GM19452 (cell line): Measurements from ENCODE around the gene CDKN2AIPNL.
"Not testable (repeated sequence)": the region's sequence is repeated elsewhere in the genome, so short reads cannot be mapped to it uniquely, and the experiment has no call there.

ENCODE experiments used
- ATAC-seq: cut with Tn5 transposase; IDR thresholded peaks from one replicate; pipeline ENCODE4 v1.9.1; 2021; ENCODE audit not compliant: unreplicated experiment

The CDKN2AIPNL gene

DNA sequence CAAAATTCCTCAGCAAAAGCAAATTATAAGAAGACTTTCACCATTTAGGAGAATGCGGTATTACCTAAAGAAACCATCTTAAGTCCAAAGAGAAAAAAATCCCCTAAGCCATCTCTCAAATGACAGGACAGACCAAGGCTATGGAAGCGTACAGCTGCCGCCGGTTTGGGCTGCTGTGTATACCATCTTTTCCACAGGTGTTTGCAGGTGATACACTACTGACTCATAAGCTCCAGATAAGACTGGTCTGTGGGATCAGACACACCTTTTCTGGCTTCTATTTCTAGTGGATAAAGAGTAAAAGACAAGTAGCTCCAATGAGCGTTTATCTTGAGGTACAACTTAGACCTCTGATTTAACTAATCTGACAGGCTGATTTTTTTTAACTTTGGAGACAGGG, 7.7 kb downstream of the CDKN2AIPNL start:
- no peak for ATAC-seq

- ATAC-seq, result no peak
Observed at GRCh38 chr5:134398609-134399155, 13.0 kb downstream of the CDKN2AIPNL start.

GRCh38 chr5:134397196-134397595, 14.5 kb downstream of the CDKN2AIPNL start:
- ATAC-seq, result no peak

DNA sequence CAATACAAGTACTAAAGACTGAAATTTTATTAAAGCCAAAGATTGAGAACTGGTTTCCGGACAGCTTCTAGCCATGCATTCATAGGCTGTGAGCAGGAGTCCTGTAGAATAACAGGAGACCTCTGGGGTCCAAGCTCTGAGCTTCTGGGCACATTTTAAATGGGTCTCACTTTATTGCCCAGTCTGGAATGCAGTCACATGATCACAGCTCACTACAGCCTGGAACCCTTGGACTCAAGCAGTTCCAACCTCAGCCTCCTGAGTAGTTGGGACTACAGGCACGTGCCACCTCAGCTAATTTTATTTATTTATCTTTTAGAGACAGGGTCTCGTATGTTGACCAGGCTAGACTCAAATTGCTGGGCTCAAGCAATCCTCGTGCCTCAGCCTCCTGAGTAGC, 15.4 kb downstream of the CDKN2AIPNL start:
- no peak for ATAC-seq

DNA sequence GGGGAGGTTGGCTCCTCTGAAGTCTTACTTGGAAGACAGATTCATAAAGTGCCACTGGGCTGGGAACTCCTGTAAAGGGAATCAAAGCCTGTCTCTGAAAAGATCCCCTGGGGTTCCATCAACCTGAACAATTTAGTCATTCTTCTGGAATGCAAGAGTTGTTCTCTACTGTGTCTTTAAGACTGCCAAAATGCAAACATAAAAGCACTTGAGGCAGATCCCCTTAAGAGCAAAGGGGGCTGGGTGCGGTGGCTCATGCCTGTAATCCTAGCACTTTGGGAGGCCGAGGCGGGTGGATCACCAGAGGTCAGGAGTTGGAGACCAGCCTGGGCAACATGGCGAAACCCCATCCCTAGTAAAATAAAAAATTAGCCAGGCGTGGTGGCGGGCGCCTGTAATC, 16.7 kb downstream of the CDKN2AIPNL start:
- ATAC-seq, result no peak

DNA sequence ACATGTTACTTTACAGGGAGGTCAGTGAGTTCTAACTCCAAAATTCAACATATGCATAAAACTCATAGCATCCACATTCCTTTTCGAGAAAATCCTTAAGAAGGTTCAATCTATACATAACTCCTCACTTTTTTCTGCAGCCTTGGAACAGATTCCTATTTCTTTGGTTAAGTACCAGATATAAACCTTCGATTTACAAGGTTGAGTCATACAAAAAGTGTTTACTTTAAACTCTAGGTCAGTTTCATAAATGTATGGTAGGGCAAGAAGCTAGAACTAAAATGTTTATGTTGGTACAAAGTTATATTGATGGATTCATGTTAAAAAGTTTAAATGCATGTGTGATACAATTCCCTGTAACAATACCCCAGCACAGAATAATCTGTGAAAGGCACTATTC, 19.4 kb downstream of the CDKN2AIPNL start:
- ATAC-seq, result no peak

- no peak for ATAC-seq
Observed at GRCh38 chr5:134387443-134387842, 24.2 kb downstream of the CDKN2AIPNL start.

GRCh38 chr5:134383980-134384697, 27.5 kb downstream of the CDKN2AIPNL start:
- ATAC-seq, result no peak

GRCh38 chr5:134382204-134382603, 29.5 kb downstream of the CDKN2AIPNL start:
- not testable (repeated sequence) for ATAC-seq

- no peak for ATAC-seq
Observed at GRCh38 chr5:134380346-134380745, 31.3 kb downstream of the CDKN2AIPNL start.

DNA sequence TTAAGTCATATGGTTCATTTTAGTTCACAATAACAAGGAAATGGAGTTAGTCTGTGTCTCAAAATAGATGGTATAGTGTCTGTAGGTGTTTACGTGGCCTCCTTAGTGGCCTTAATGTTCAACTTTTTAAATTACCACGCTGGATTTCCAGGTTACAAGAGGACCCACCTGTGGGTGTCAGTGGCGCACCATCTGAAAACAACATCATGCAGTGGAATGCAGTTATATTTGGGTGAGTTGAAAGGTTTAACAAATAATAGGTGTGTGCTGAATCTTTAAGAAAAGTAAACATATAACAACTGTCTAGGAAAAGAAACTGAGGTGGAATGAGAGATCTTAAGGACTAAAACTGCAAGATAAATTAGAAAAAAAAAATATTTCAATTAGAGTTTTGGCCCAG, 37.4 kb downstream of the CDKN2AIPNL start:
- no peak for ATAC-seq

- not testable (repeated sequence) for ATAC-seq
Observed at GRCh38 chr5:134373633-134374032, 38.0 kb downstream of the CDKN2AIPNL start.

DNA sequence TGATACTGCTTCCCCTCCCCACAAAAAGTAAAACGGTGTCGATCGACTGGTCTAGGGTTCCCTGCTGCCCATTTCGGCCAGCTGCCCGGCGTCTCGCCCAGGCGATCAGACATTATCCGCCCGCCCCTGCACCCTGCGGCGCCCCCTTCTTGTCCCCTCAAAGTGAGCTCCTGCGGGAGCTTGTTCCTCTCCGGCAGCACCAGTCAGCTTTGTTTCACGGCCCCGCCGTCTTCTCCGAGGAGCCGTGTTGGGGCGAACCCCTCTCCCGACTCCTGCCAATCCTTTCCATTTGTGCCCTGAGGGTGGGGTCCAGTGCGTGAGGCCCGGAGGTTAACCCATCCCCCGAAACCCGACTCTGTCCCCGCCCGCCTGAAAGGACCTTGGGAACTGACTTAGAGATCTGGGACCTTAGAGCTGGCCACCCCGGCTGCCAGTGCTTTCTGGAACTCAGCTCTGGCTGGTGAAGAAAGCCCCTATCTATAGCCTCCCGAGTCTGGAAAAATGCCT, 39.8 kb downstream of the CDKN2AIPNL start:
- ATAC-seq, result no peak

- ATAC-seq, result peak; percentile 75
Observed at GRCh38 chr5:134370871-134371833, 40.5 kb downstream of the CDKN2AIPNL start, which contains the start of gene UBE2B. Gene UBE2B (plus strand): TSS chr5:134371569. CDS start chr5:134371596, 27 bp downstream.

GRCh38 chr5:134370311-134370870, 41.3 kb downstream of the CDKN2AIPNL start:
- peak; percentile 10 for ATAC-seq

DNA sequence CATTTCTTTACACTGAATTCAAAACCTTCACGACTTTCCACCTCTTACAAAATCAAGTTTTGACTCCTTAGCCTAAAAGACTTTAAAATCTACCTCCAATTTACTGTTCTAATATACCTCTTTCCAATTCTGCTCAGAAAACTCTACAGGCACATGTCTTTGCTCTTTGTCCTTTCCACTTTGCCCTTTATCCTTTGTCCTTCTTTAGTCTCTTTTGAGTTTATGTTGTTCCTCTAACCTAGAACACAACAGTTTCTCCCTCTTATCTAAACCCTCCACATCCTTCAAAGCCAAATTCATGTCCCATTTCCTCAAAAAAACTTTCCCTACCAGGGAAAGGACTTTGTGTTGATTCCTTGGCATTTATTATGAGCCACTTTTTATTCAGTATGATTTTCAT, 46.1 kb downstream of the CDKN2AIPNL start:
- no peak for ATAC-seq

GRCh38 chr5:134355681-134356080, 56.0 kb downstream of the CDKN2AIPNL start:
- ATAC-seq, result no peak
